ENCODE results near the gene TRPM3.

The TRPM3 gene

GRCh38 chr9:70852711-70853240 lies 268.6 kb downstream of the TRPM3 start:
- no peak for TF ChIP-seq CTCF (IDR thresholded peaks at IDR 0.05)
- no peak overlapping the region for H3K27ac ChIP-seq

GRCh38 chr9:70840266-70840665 lies 281.2 kb downstream of the TRPM3 start:
- Histone ChIP-seq H3K9ac (no peak overlapping the region), H3K36me3 (ENCODE audit: control insufficient read depth, insufficient read depth, low read length) (no peaks in the 10 kb centered on the region), H3K79me2 (no peaks in the 10 kb centered on the region), H3K4me2 (ENCODE audit: low read length) (no peak overlapping the region), H3K4me1 (no peaks in the 10 kb centered on the region), H2AFZ (no peak overlapping the region), H3K9me3 (ENCODE audit: control insufficient read depth, low read length) (no peaks in the 10 kb centered on the region), H3K4me3 (ENCODE audit: low read depth, low read length) (no peak overlapping the region), H3K27me3 (ENCODE audit: control insufficient read depth, insufficient read depth, low read length) (no peaks in the 10 kb centered on the region), H3K27ac (no peak overlapping the region)
- no peak for TF ChIP-seq CTCF (IDR thresholded peaks at IDR 0.05)

More at GRCh38 chr9:70852711-70853240, 268.6 kb downstream of the TRPM3 start:
- no peaks in the 10 kb centered on the region for H3K4me1 ChIP-seq
- no peak overlapping the region for H3K9ac ChIP-seq
- H3K27me3 ChIP-seq (ENCODE audit: control insufficient read depth, insufficient read depth, low read length) = no peaks in the 10 kb centered on the region
- H3K36me3 ChIP-seq (ENCODE audit: control insufficient read depth, insufficient read depth, low read length) = no peaks in the 10 kb centered on the region
- H3K4me2 ChIP-seq (ENCODE audit: low read length) = no peak overlapping the region
- H2AFZ ChIP-seq = no peak overlapping the region
- H3K79me2 ChIP-seq = no peaks in the 10 kb centered on the region
- H3K9me3 ChIP-seq (ENCODE audit: control insufficient read depth, low read length) = no peaks in the 10 kb centered on the region
- no peak overlapping the region for H3K4me3 ChIP-seq (ENCODE audit: low read depth, low read length)

- Histone ChIP-seq H3K4me2 (ENCODE audit: low read length) (no peak overlapping the region), H3K9me3 (ENCODE audit: control insufficient read depth, low read length) (no peaks in the 10 kb centered on the region), H3K36me3 (ENCODE audit: control insufficient read depth, insufficient read depth, low read length) (no peaks in the 10 kb centered on the region), H3K9ac (no peak overlapping the region), H3K27ac (no peak overlapping the region), H2AFZ (no peak overlapping the region), H3K4me1 (no peaks in the 10 kb centered on the region), H3K27me3 (ENCODE audit: control insufficient read depth, insufficient read depth, low read length) (no peaks in the 10 kb centered on the region), H3K4me3 (ENCODE audit: low read depth, low read length) (no peak overlapping the region), H3K79me2 (no peaks in the 10 kb centered on the region)
- TF ChIP-seq CTCF (IDR thresholded peaks at IDR 0.05) = no peak
These were observed 286.1 kb downstream of the TRPM3 start for GRCh38 chr9:70835323-70835722.

DNA sequence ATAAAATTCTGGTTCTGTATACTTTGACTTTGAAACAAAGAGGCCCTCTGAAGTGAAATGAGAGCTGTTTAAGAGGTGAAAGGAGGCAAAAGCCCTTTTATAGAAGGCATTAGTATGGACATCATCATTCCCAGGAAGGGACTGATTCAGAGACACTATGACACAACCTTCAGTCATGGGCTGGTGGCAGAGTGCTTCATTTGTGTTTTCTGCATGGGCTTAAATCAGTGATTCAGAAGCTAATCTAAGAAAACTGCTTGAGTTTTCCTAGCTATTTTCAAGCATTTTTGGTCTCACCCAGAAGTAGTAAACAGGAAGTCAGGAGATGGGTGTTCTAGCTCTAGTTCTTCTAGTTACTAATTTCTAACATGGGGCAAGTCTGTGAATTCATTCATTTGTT lies 288.9 kb downstream of the TRPM3 start:
- no peaks in the 10 kb centered on the region for H3K79me2 ChIP-seq
- no peaks in the 10 kb centered on the region for H3K36me3 ChIP-seq (ENCODE audit: control insufficient read depth, insufficient read depth, low read length)
- no peak overlapping the region for H3K9ac ChIP-seq
- no peaks in the 10 kb centered on the region for H3K4me1 ChIP-seq
- no peak overlapping the region for H3K27ac ChIP-seq
- no peaks in the 10 kb centered on the region for H3K27me3 ChIP-seq (ENCODE audit: control insufficient read depth, insufficient read depth, low read length)
- no peak for TF ChIP-seq CTCF (IDR thresholded peaks at IDR 0.05)
- H3K9me3 ChIP-seq (ENCODE audit: control insufficient read depth, low read length) = no peaks in the 10 kb centered on the region
- H3K4me2 ChIP-seq (ENCODE audit: low read length) = no peak overlapping the region
- no peak overlapping the region for H2AFZ ChIP-seq
- no peak overlapping the region for H3K4me3 ChIP-seq (ENCODE audit: low read depth, low read length)

- Histone ChIP-seq H3K9me3 (ENCODE audit: control insufficient read depth, low read length) (no peaks in the 10 kb centered on the region), H3K27me3 (ENCODE audit: control insufficient read depth, insufficient read depth, low read length) (no peaks in the 10 kb centered on the region), H3K4me3 (ENCODE audit: low read depth, low read length) (no peak overlapping the region), H2AFZ (no peak overlapping the region), H3K79me2 (no peaks in the 10 kb centered on the region), H3K9ac (no peak overlapping the region), H3K36me3 (ENCODE audit: control insufficient read depth, insufficient read depth, low read length) (no peaks in the 10 kb centered on the region), H3K4me2 (ENCODE audit: low read length) (no peak overlapping the region), H3K4me1 (no peaks in the 10 kb centered on the region), H3K27ac (no peak overlapping the region)
- TF ChIP-seq CTCF (IDR thresholded peaks at IDR 0.05) = no peak
These were observed 290.8 kb downstream of the TRPM3 start for GRCh38 chr9:70830618-70831017.
